Measurements from ENCODE around the gene CDON. TPM values are rescaled to one million over a fixed set of nuclear protein-coding genes. Genes with fewer than 3 reads are reported as not detected.
"Not testable (repeated sequence)": the region's sequence is repeated elsewhere in the genome, so short reads cannot be mapped to it uniquely, and the experiment has no call there.

Gene CDON
- total and polyA plus RNA-seq, 7 experiments from 2014 or later, result 0.24 to 4.8 (median 2.1) TPM

GRCh38 chr11:125992893-125993292, 69.8 kb downstream of the CDON start:
- Histone ChIP-seq H3K27ac (ENCODE audit: low read depth, low read length) (no peak overlapping the region), H3K9me3 (ENCODE audit: control insufficient read depth in 2 of 3, low read length in 3 of 3) (no peaks in the 10 kb centered on the region), H3K27me3 (ENCODE audit: control insufficient read depth in 2 of 2, insufficient read depth in 2 of 2, low read length in 2 of 2) (no peaks in the 10 kb centered on the region), H3K36me3 (ENCODE audit: control insufficient read depth in 2 of 3, insufficient read depth in 3 of 3, low read length in 3 of 3) (no peaks in the 10 kb centered on the region), H3K4me3 (ENCODE audit: low read length) (no peak overlapping the region), H3K4me1 (ENCODE audit: control insufficient read depth in 2 of 2, insufficient read depth in 2 of 2, low read length in 2 of 2) (no peaks in the 10 kb centered on the region)
- Mint-ChIP-seq H3K27me3 (no peaks in the 10 kb centered on the region), H3K9me3 (no peaks in the 10 kb centered on the region), H3K4me3 (no peak overlapping the region), H3K4me1 (peaks cover 0 to 3% (median 0%) of the 10 kb centered on the region in 7 donors), H3K27ac (no peak overlapping the region), H3K36me3 (peaks cover 0 to 30% (median 12%) of the 10 kb centered on the region in 5 donors)
- DNase-seq, result no peak
- ChIA-PET CTCF (no interaction called here), POLR2A (no interaction called here)
- intact Hi-C loops (cut with micrococcal nuclease), result no loop called here
- no peak for ATAC-seq

GRCh38 chr11:125990244-125990643, 72.4 kb downstream of the CDON start:
- no peak for DNase-seq
- Histone ChIP-seq H3K4me3 (ENCODE audit: low read length) (no peak overlapping the region), H3K36me3 (ENCODE audit: control insufficient read depth in 2 of 3, insufficient read depth in 3 of 3, low read length in 3 of 3) (no peaks in the 10 kb centered on the region), H3K27me3 (ENCODE audit: control insufficient read depth in 2 of 2, insufficient read depth in 2 of 2, low read length in 2 of 2) (no peaks in the 10 kb centered on the region), H3K4me1 (ENCODE audit: control insufficient read depth in 2 of 2, insufficient read depth in 2 of 2, low read length in 2 of 2) (no peaks in the 10 kb centered on the region), H3K9me3 (ENCODE audit: control insufficient read depth in 2 of 3, low read length in 3 of 3) (no peaks in the 10 kb centered on the region), H3K27ac (ENCODE audit: low read depth, low read length) (no peak overlapping the region)
- Mint-ChIP-seq H3K27me3 (no peaks in the 10 kb centered on the region), H3K9me3 (peaks cover 0 to 3% (median 0%) of the 10 kb centered on the region in 11 donors), H3K4me3 (no peak overlapping the region), H3K4me1 (peaks cover 0 to 1% (median 0%) of the 10 kb centered on the region in 7 donors), H3K27ac (no peak overlapping the region), H3K36me3 (peaks cover 0 to 34% (median 8%) of the 10 kb centered on the region in 5 donors)
- intact Hi-C loops (cut with micrococcal nuclease), result no loop called here
- CTCF ChIA-PET, result no interaction called here
- POLR2A ChIA-PET, result no interaction called here
- ATAC-seq, result no peak

GRCh38 chr11:125987066-125987641, 75.5 kb downstream of the CDON start:
- no peaks in the 10 kb centered on the region for H3K9me3 ChIP-seq (ENCODE audit: control insufficient read depth in 2 of 3, low read length in 3 of 3)
- H3K36me3 ChIP-seq (ENCODE audit: control insufficient read depth in 2 of 3, insufficient read depth in 3 of 3, low read length in 3 of 3), result no peaks in the 10 kb centered on the region
- Mint-ChIP-seq H3K4me3 (no peak overlapping the region), H3K27me3 (no peaks in the 10 kb centered on the region), H3K36me3 (peaks cover 0 to 32% (median 10%) of the 10 kb centered on the region in 5 donors), H3K27ac (no peak overlapping the region), H3K4me1 (peaks cover 0 to 1% (median 0%) of the 10 kb centered on the region in 7 donors), H3K9me3 (peaks cover 0 to 3% (median 0%) of the 10 kb centered on the region in 11 donors)
- no peak overlapping the region for H3K27ac ChIP-seq (ENCODE audit: low read depth, low read length)
- H3K4me1 ChIP-seq (ENCODE audit: control insufficient read depth in 2 of 2, insufficient read depth in 2 of 2, low read length in 2 of 2), result no peaks in the 10 kb centered on the region
- CTCF ChIA-PET, result interaction anchor here (0.7 kb wide), 1 partner anchor 45 kb away, joined by 3 read pairs; no protein-coding TSS in a partner anchor
- POLR2A ChIA-PET, result no interaction called here
- H3K4me3 ChIP-seq (ENCODE audit: low read length), result no peak overlapping the region
- intact Hi-C loops (cut with micrococcal nuclease), result no loop called here
- H3K27me3 ChIP-seq (ENCODE audit: control insufficient read depth in 2 of 2, insufficient read depth in 2 of 2, low read length in 2 of 2), result no peaks in the 10 kb centered on the region
- DNase-seq (no peak), ATAC-seq (no peak)

GRCh38 chr11:125985956-125986355, 76.7 kb downstream of the CDON start:
- CTCF ChIA-PET; H3K27me3 ChIP-seq (ENCODE audit: control insufficient read depth in 2 of 2, insufficient read depth in 2 of 2, low read length in 2 of 2); H3K9me3 Mint-ChIP-seq; intact Hi-C loops (cut with micrococcal nuclease); H3K4me1 ChIP-seq (ENCODE audit: control insufficient read depth in 2 of 2, insufficient read depth in 2 of 2, low read length in 2 of 2); H3K27ac ChIP-seq (ENCODE audit: low read depth, low read length); H3K36me3 ChIP-seq (ENCODE audit: control insufficient read depth in 2 of 3, insufficient read depth in 3 of 3, low read length in 3 of 3); H3K4me1 Mint-ChIP-seq; H3K4me3 ChIP-seq (ENCODE audit: low read length); DNase-seq; H3K9me3 ChIP-seq (ENCODE audit: control insufficient read depth in 2 of 3, low read length in 3 of 3); H3K4me3 Mint-ChIP-seq; POLR2A ChIA-PET; ATAC-seq; H3K27ac Mint-ChIP-seq; H3K27me3 Mint-ChIP-seq: not testable (repeated sequence)
- H3K36me3 Mint-ChIP-seq, result peaks cover 0 to 39% (median 10%) of the 10 kb centered on the region in 5 donors

- intact Hi-C loops (cut with micrococcal nuclease), result no loop called here
- no peaks in the 10 kb centered on the region for H3K27me3 ChIP-seq (ENCODE audit: control insufficient read depth in 2 of 2, insufficient read depth in 2 of 2, low read length in 2 of 2)
- Mint-ChIP-seq H3K9me3 (peaks cover 0 to 3% (median 0%) of the 10 kb centered on the region in 11 donors), H3K36me3 (peaks cover 0 to 47% (median 14%) of the 10 kb centered on the region in 5 donors), H3K4me1 (peaks cover 0 to 1% (median 0%) of the 10 kb centered on the region in 7 donors), H3K27ac (no peak overlapping the region), H3K4me3 (no peak overlapping the region), H3K27me3 (no peaks in the 10 kb centered on the region)
- H3K9me3 ChIP-seq (ENCODE audit: control insufficient read depth in 2 of 3, low read length in 3 of 3), result no peaks in the 10 kb centered on the region
- ATAC-seq (no peak), DNase-seq (no peak)
- H3K36me3 ChIP-seq (ENCODE audit: control insufficient read depth in 2 of 3, insufficient read depth in 3 of 3, low read length in 3 of 3), result no peaks in the 10 kb centered on the region
- no peak overlapping the region for H3K4me3 ChIP-seq (ENCODE audit: low read length)
- no peak overlapping the region for H3K27ac ChIP-seq (ENCODE audit: low read depth, low read length)
- no peaks in the 10 kb centered on the region for H3K4me1 ChIP-seq (ENCODE audit: control insufficient read depth in 2 of 2, insufficient read depth in 2 of 2, low read length in 2 of 2)
- ChIA-PET CTCF (no interaction called here), POLR2A (no interaction called here)
Observed at GRCh38 chr11:125982348-125982730, 80.3 kb downstream of the CDON start.

GRCh38 chr11:125980436-125980835, 82.2 kb downstream of the CDON start:
- Histone ChIP-seq H3K4me1 (ENCODE audit: control insufficient read depth in 2 of 2, insufficient read depth in 2 of 2, low read length in 2 of 2) (no peaks in the 10 kb centered on the region), H3K27ac (ENCODE audit: low read depth, low read length) (no peak overlapping the region), H3K4me3 (ENCODE audit: low read length) (no peak overlapping the region), H3K36me3 (ENCODE audit: control insufficient read depth in 2 of 3, insufficient read depth in 3 of 3, low read length in 3 of 3) (no peaks in the 10 kb centered on the region), H3K9me3 (ENCODE audit: control insufficient read depth in 2 of 3, low read length in 3 of 3) (no peaks in the 10 kb centered on the region), H3K27me3 (ENCODE audit: control insufficient read depth in 2 of 2, insufficient read depth in 2 of 2, low read length in 2 of 2) (no peaks in the 10 kb centered on the region)
- ChIA-PET POLR2A (no interaction called here), CTCF (no interaction called here)
- Mint-ChIP-seq H3K27ac (no peak overlapping the region), H3K27me3 (no peaks in the 10 kb centered on the region), H3K9me3 (no peaks in the 10 kb centered on the region), H3K36me3 (peaks cover 0 to 53% (median 25%) of the 10 kb centered on the region in 5 donors), H3K4me1 (peaks cover 0 to 1% (median 0%) of the 10 kb centered on the region in 7 donors), H3K4me3 (no peak overlapping the region)
- intact Hi-C loops (cut with micrococcal nuclease), result no loop called here
- DNase-seq, result no peak
- no peak for ATAC-seq

- Mint-ChIP-seq H3K36me3 (peaks cover 0 to 48% (median 25%) of the 10 kb centered on the region in 5 donors), H3K27me3 (peaks cover 0 to 3% (median 0%) of the 10 kb centered on the region in 5 donors), H3K9me3 (no peaks in the 10 kb centered on the region), H3K4me1 (peaks cover 0 to 1% (median 0%) of the 10 kb centered on the region in 7 donors), H3K27ac (no peak overlapping the region), H3K4me3 (no peak overlapping the region)
- ATAC-seq (no peak), DNase-seq (no peak)
- Histone ChIP-seq H3K36me3 (ENCODE audit: control insufficient read depth in 2 of 3, insufficient read depth in 3 of 3, low read length in 3 of 3) (no peaks in the 10 kb centered on the region), H3K27ac (ENCODE audit: low read depth, low read length) (no peak overlapping the region), H3K9me3 (ENCODE audit: control insufficient read depth in 2 of 3, low read length in 3 of 3) (no peaks in the 10 kb centered on the region), H3K27me3 (ENCODE audit: control insufficient read depth in 2 of 2, insufficient read depth in 2 of 2, low read length in 2 of 2) (no peaks in the 10 kb centered on the region), H3K4me1 (ENCODE audit: control insufficient read depth in 2 of 2, insufficient read depth in 2 of 2, low read length in 2 of 2) (no peaks in the 10 kb centered on the region), H3K4me3 (ENCODE audit: low read length) (no peak overlapping the region)
- intact Hi-C loops (cut with micrococcal nuclease), result no loop called here
- CTCF ChIA-PET, result interaction anchor here (0.8 kb wide), 1 partner anchor 55 kb away, joined by 4 read pairs; no protein-coding TSS in a partner anchor
- POLR2A ChIA-PET, result no interaction called here
Observed at GRCh38 chr11:125979511-125979910, 83.2 kb downstream of the CDON start.

Data from naive thymus-derived CD4-positive, alpha-beta T cell (primary cell).